Germinal center (tissue), 1 donor: ENCODE results near the gene EBNA1BP2.
"Not testable (repeated sequence)": the region's sequence is repeated elsewhere in the genome, so short reads cannot be mapped to it uniquely, and the experiment has no call there.

Experiments
- DNase-seq: peaks from one replicate; pipeline ENCODE4 v3.0.0; 2012; ENCODE audit warnings: mixed read lengths, low spot score

EBNA1BP2 gene

GRCh38 chr1:43172527-43172972, 460 bp upstream of the EBNA1BP2 start:
- DNase-seq, result peak; percentile 95

- DNase-seq, result no peak
Measured at GRCh38 chr1:43171312-43171875, 696 bp downstream of the EBNA1BP2 start.

DNA sequence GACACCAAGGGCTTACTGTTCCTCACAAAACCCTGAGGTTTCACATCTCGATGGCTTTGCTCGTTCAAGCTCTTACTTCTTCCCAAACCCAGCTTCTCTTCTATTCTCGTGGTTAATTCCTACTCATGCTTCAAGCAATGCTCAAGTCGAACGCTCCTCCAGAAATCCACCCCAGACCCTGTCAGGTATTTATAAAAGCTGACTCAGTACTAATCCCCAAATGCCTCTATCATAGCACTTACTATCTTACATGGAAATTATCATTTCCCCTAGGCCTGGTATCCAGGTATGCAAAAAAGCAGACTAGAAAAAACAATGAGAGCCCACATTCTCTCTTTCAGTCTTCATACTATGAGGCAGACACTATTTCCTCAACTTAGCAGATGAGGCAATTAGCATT, 6.3 kb downstream of the EBNA1BP2 start:
- DNase-seq, result no peak

GRCh38 chr1:43165162-43165561, 6.9 kb downstream of the EBNA1BP2 start:
- DNase-seq, result no peak

DNA sequence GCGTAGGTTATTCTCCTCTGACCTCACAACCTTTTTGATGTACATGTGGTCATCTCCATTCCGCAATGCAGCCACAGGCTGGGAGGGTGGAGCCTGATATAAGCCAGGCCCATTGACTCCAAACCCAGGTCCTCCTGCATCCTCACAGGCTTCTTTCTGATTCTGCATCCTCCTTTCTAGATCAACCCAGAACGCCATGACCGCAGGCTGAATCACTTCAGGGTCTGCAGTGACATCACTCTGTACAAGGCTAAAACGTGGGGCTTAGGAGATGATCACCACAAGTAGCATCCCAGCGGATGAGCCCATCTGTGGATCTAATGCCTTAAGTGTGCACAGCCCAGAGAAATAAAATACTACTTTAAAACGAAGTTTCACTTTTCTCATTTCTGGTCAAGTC, 16.1 kb downstream of the EBNA1BP2 start:
- DNase-seq, result no peak

- DNase-seq, result no peak
Measured at GRCh38 chr1:43153443-43153842, 18.6 kb downstream of the EBNA1BP2 start.

GRCh38 chr1:43152866-43153265, 19.2 kb downstream of the EBNA1BP2 start:
- DNase-seq, result no peak

GRCh38 chr1:43149889-43150288, 22.2 kb downstream of the EBNA1BP2 start:
- no peak for DNase-seq

- peak; percentile 7 for DNase-seq
Measured at GRCh38 chr1:43147625-43148327, 24.3 kb downstream of the EBNA1BP2 start.

DNA sequence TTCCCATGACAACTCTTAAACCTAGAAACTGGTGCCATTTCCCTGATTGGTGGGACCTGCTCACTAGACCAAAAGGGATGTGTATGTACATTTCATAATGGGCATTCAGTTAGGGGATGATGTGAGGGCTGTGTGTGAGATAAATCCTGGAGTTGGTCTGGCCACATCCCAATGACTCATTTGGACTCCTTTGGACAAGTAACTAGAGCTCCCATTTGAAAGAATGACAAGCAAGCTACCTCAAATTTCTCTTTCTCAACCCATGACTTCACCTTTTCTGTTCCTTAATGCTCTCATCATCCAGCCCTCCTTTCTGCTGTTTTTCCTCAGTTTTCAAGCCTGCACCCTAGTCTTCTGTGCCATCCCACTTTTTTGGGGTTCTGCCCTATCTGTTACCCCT, 27.9 kb downstream of the EBNA1BP2 start:
- DNase-seq, result no peak

GRCh38 chr1:43143441-43143888, 28.6 kb downstream of the EBNA1BP2 start:
- DNase-seq, result no peak

GRCh38 chr1:43140583-43140982, 31.5 kb downstream of the EBNA1BP2 start:
- no peak for DNase-seq

DNA sequence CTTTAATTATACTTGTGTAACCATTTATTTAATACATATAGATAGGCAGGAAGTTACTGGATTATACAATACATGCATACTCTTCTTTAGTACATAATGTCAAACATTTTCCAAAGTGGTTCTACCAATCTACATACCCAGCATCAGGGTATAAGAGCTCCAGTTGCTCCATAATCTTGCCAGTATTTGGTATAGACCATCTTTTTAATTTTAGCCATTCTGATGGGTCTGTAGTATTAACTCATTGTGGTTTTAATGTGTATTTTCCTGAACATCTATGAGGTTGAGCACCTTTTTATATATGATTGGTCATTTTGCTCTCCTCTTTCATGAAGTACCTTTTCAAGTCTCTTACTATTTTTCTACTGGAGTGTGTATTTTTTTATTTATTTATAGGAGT, 32.1 kb downstream of the EBNA1BP2 start:
- DNase-seq, result no peak

GRCh38 chr1:43139295-43139694, 32.8 kb downstream of the EBNA1BP2 start:
- DNase-seq, result not testable (repeated sequence)

DNA sequence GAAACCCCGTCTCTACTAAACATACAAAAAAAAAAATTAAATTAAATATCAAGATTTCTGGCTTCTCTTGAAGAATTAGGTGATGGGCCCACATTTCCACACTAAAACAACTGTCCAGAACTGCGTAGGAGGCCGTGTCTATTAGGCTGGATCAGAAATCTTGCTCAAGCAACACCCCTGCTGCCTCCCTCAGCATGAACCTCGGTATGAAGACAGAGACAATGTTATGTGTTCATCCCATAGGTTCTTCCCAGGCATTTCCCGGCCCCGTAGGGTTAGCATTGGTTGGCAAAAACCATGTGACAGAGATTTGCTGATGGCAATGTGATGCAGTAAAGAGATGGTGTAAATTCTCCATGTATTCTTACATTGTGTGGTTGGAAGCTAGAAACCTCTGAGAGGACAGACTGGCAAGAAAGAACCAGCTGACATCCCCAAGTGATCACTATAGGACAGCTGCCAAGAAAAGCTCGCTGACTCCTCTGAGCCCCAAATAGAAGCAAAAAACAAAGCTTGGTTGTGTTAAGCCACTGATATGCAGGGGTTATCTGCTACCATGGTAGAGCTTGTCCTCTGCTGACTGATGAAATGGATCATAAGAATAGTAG, 34.5 kb downstream of the EBNA1BP2 start:
- no peak for DNase-seq

- DNase-seq, result no peak
Measured at GRCh38 chr1:43135857-43136781, 36.0 kb downstream of the EBNA1BP2 start.

GRCh38 chr1:43134640-43135039, 37.5 kb downstream of the EBNA1BP2 start:
- DNase-seq, result no peak

GRCh38 chr1:43134068-43134467, 38.0 kb downstream of the EBNA1BP2 start:
- DNase-seq, result no peak

DNA sequence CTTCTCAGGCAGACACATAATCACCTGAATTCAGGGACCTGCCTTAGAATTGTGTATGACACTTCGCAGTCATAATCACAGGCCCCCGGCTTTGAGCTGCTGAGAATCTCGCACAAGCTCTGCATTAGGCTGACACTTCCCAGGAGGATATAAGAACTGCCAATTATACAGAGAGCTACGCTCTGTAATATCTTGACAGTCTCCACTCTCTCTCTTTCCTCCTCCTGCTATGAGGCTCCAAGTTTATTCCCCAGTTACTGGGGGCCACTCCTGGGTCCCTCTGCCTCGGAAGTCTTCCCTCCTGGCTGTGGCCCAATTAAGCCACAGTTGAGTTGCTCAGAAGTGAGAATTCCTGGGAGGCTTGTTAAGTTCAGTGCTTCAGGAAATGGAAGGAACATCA, 42.7 kb downstream of the EBNA1BP2 start:
- no peak for DNase-seq

GRCh38 chr1:43128816-43129215, 43.3 kb downstream of the EBNA1BP2 start:
- DNase-seq, result no peak

GRCh38 chr1:43123031-43123430, 49.1 kb downstream of the EBNA1BP2 start:
- no peak for DNase-seq

GRCh38 chr1:43121256-43121900, 50.7 kb downstream of the EBNA1BP2 start:
- DNase-seq, result no peak
